Measurements from ENCODE around the gene NQO2.

- TF ChIP-seq FOXM1 (IDR thresholded peaks at IDR 0.05; ENCODE audit: borderline replicate concordance) (no peak), SP1 (IDR thresholded peaks at IDR 0.05) (no peak), ELF4 (IDR thresholded peaks at IDR 0.05) (no peak), BHLHE40 (IDR thresholded peaks at IDR 0.05; ENCODE audit: borderline replicate concordance) (no peak), ARNT (IDR thresholded peaks at IDR 0.05) (no peak), TARDBP (IDR thresholded peaks at IDR 0.05) (no peak), FOXK2 (IDR thresholded peaks at IDR 0.05) (no peak), L3MBTL2 (conservative IDR thresholded peaks at IDR 0.05) (no peak), HDGF (IDR thresholded peaks at IDR 0.05; ENCODE audit: borderline replicate concordance) (no peak), PKNOX1 (IDR thresholded peaks at IDR 0.05) (no peak), FOXA1 (IDR thresholded peaks at IDR 0.05) (no peak), LEF1 (IDR thresholded peaks at IDR 0.05; ENCODE audit: borderline replicate concordance) (no peak)
These were observed 45.7 kb downstream of the NQO2 start for GRCh38 chr6:3045369-3045768.
